HL-60 (cell line): ENCODE measurements around the gene SH3RF1.

Experiments
- DNase-seq, 2 experiments: peaks; one replicate each; pipeline ENCODE4 v3.0.0-alpha.2; 2010 to 2020; ENCODE audit warnings: low read depth in 1 of 2, low spot score in 1 of 2
- H3K27ac ChIP-seq: fragments of 250-450 bp; sonication (Bioruptor Pico); replicated peaks from 2 replicates; pipeline ENCODE4 v1.5.1; 2020; ENCODE audit warnings: mild to moderate bottlenecking, moderate library complexity
- H3K27me3 ChIP-seq: fragments of 250-450 bp; sonication (Bioruptor Pico); 2 replicates; pipeline ENCODE4 v1.5.1; 2021; ENCODE audit warnings: mild to moderate bottlenecking, moderate library complexity; ENCODE audit not compliant: insufficient read depth, poor library complexity, severe bottlenecking
- H3K4me3 ChIP-seq: replicated peaks from 2 replicates; pipeline ENCODE4 v1.5.1; 2011; ENCODE audit warnings: mild to moderate bottlenecking, control low read depth, low read length; ENCODE audit not compliant: insufficient read depth
- CTCF ChIP-seq: IDR thresholded peaks from one replicate; pipeline ENCODE4 v1.5.1; 2011; ENCODE audit warnings: low read length, control low read depth, inconsistent platforms; ENCODE audit not compliant: insufficient read depth
- GABPA ChIP-seq: IDR thresholded peaks from 2 replicates; pipeline ENCODE4 v1.6.1; 2012; ENCODE audit warnings: low read depth
- POLR2AphosphoS5 ChIP-seq: IDR thresholded peaks from 2 replicates; pipeline ENCODE4 v1.6.1; 2012; ENCODE audit warnings: low read depth
- REST ChIP-seq: IDR thresholded peaks from 2 replicates; pipeline ENCODE4 v1.6.1; 2012; ENCODE audit warnings: low read depth; ENCODE audit not compliant: insufficient replicate concordance
- SPI1 ChIP-seq: IDR thresholded peaks from 2 replicates; pipeline ENCODE4 v1.6.1; 2012; ENCODE audit warnings: low read depth, mild to moderate bottlenecking, borderline replicate concordance

SH3RF1 gene

GRCh38 chr4:169163947-169164668 lies 106.6 kb downstream of the SH3RF1 start:
- Histone ChIP-seq H3K4me3 (no peak overlapping the region), H3K27me3 (no peaks in the 10 kb centered on the region), H3K27ac (no peak overlapping the region)
- no peak for TF ChIP-seq SPI1
- no peak for TF ChIP-seq POLR2AphosphoS5
- TF ChIP-seq REST = no peak
- TF ChIP-seq CTCF = no peak
- DNase-seq = no peak

GRCh38 chr4:169163495-169163894 lies 107.3 kb downstream of the SH3RF1 start:
- no peak for DNase-seq
- H3K27ac ChIP-seq = no peak overlapping the region
- H3K27me3 ChIP-seq = no peaks in the 10 kb centered on the region
- TF ChIP-seq POLR2AphosphoS5 (no peak), SPI1 (no peak), GABPA (no peak), REST (no peak)
- H3K4me3 ChIP-seq = no peak overlapping the region

- TF ChIP-seq SPI1 (no peak), POLR2AphosphoS5 (no peak), GABPA (no peak)
- no peaks in the 10 kb centered on the region for H3K27me3 ChIP-seq
- no peak overlapping the region for H3K4me3 ChIP-seq
- no peak overlapping the region for H3K27ac ChIP-seq
- no peak for DNase-seq
These were observed 109.9 kb downstream of the SH3RF1 start for GRCh38 chr4:169160825-169161224.

GRCh38 chr4:169159624-169160171 lies 111.1 kb downstream of the SH3RF1 start:
- TF ChIP-seq GABPA (no peak), REST (no peak), CTCF (no peak), POLR2AphosphoS5 (no peak)
- no peaks in the 10 kb centered on the region for H3K27me3 ChIP-seq
- no peak overlapping the region for H3K4me3 ChIP-seq
- no peak for DNase-seq
- no peak overlapping the region for H3K27ac ChIP-seq
